ENCODE results near the gene SURF4. TPM values are rescaled to one million over a fixed set of nuclear protein-coding genes. Genes with fewer than 3 reads are reported as not detected.
A peak's percentile ranks its signal among the peaks of the same experiment; 100 is the strongest.
"Not testable (repeated sequence)": the region's sequence is repeated elsewhere in the genome, so short reads cannot be mapped to it uniquely, and the experiment has no call there.

SURF4 gene
- total RNA-seq, 1 donor = 275 TPM

- no peak overlapping the region for H3K4me3 ChIP-seq (ENCODE audit: low read depth, low read length)
- no peak for TF ChIP-seq CTCF (IDR thresholded peaks at IDR 0.05; ENCODE audit: insufficient read depth, low read length)
- no peak for DNase-seq (ENCODE audit: low read depth)
These were observed 6.8 kb upstream of the SURF4 start for GRCh38 chr9:133382507-133383141.

DNA sequence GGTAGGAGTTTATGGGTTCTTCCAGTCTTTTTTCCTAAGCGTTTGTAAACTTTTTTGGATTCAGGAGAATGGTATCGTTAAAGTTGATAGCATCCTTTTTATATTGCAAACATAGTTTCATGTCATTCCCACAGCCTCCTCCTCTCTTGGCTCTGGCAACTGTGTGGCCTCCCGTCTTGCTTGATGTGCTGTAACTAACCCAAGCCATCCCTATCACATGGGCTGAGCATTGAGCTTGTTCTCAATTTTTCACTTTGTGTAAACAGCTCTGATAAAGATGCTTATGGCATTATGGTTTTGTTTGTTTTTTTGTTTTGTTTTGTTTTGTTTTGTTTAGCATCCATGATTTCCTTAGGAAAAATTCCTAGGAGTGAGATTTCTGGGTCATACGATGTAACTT, 4.9 kb upstream of the SURF4 start:
- DNase-seq (ENCODE audit: low read depth) = no peak
- H3K4me3 ChIP-seq (ENCODE audit: low read depth, low read length) = no peak overlapping the region
- TF ChIP-seq CTCF (IDR thresholded peaks at IDR 0.05; ENCODE audit: insufficient read depth, low read length) = no peak

GRCh38 chr9:133379153-133380086, 3.6 kb upstream of the SURF4 start:
- no peak overlapping the region for H3K4me3 ChIP-seq (ENCODE audit: low read depth, low read length)
- no peak for TF ChIP-seq CTCF (IDR thresholded peaks at IDR 0.05; ENCODE audit: insufficient read depth, low read length)
- DNase-seq (ENCODE audit: low read depth) = no peak

DNA sequence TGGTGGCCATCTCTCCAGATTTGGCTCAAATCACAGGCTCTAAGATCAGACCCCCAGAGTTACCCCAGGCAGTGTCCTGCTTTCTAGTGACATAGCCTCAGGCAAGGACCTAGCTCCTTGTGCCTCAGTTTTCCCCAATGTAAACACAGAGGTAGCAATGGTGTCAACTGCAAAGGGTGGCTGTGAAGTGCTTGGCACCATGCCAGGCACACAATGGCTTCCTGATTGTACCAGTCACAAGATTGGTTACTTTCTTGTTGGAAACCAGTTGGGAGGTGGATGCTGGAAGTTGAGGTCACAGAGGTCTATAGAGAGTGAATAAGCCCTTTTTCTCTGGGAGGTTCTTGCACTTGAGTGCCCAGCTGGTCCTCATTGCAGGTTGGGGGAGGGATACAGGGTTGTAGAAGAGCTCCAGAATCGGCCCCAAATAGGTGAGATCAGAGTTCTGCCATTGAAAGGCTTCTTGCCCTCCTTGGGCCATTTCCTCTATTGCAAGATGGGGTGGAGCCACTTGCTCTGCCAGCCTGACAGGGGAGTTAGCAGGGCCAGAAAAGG, 2.6 kb upstream of the SURF4 start:
- no peak overlapping the region for H3K4me3 ChIP-seq (ENCODE audit: low read depth, low read length)
- no peak for DNase-seq (ENCODE audit: low read depth)
- no peak for TF ChIP-seq CTCF (IDR thresholded peaks at IDR 0.05; ENCODE audit: insufficient read depth, low read length)

- TF ChIP-seq CTCF (IDR thresholded peaks at IDR 0.05; ENCODE audit: insufficient read depth, low read length) = no peak
- H3K4me3 ChIP-seq (ENCODE audit: low read depth, low read length) = no peak overlapping the region
- DNase-seq (ENCODE audit: low read depth) = peak; percentile 45
These were observed 1.9 kb upstream of the SURF4 start for GRCh38 chr9:133377721-133378216.

- DNase-seq (ENCODE audit: low read depth); H3K4me3 ChIP-seq (ENCODE audit: low read depth, low read length): not testable (repeated sequence)
These were observed 1.4 kb upstream of the SURF4 start for GRCh38 chr9:133377280-133377679.
